ENCODE data around the gene C6orf15. TPM values are rescaled to one million over a fixed set of nuclear protein-coding genes. Genes with fewer than 3 reads are reported as not detected.
"Not testable (repeated sequence)": the region's sequence is repeated elsewhere in the genome, so short reads cannot be mapped to it uniquely, and the experiment has no call there.

C6orf15 gene
- total and polyA plus RNA-seq, 2 of the 8 experiments (the other 6 are each of a cell fraction or from before 2014, with no cell fraction given): not detected

DNA sequence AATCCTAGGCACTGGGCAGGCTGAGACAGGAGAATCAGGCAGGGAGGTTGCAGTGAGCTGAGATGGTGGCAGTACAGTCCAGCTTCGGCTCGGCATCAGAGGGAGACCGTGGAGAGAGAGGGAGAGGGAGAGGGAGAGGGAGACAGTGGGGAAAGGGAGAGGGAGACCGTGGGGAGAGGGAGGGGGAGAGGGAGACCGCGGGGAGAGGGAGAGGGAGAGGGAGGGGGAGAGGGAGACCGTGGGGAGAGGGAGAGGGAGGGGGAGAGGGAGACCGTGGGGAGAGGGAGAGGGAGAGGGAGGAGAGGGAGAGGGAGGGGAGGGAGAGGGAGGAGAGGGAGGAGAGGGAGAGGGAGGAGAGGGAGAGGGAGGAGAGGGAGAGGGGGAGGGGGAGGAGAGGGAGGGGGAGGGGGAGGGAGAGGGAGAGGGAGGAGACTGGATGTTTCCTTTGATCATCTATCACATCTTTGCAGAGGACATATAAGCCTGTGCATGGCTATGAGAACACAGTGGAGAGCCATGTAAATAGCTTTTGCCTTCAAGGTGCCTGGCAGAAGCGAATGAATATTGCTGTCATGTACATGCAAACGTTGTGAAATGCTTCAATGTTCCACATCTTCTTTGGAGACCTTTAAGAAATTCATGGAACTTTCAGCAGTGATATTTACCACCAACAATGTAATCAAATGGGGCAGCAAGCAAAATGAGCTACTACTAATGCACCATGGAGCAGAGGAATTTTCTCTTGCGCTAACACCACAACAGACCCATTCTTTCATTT, 44.3 kb downstream of the C6orf15 start:
- H2BK120ac ChIP-seq (replicated peaks; ENCODE audit: low read depth, low read length); H3K18ac ChIP-seq (ENCODE audit: extremely low read depth, low read length); H4K20me1 ChIP-seq (replicated peaks in 1 of 2; ENCODE audit: control insufficient read depth in 1 of 2, insufficient read depth in 2 of 2, low read length in 2 of 2); H3K4ac ChIP-seq (replicated peaks; ENCODE audit: insufficient read length, low read depth, low read length); DNase-seq (ENCODE audit: low read depth in 1 of 2, low spot score in 2 of 2); H2AK5ac ChIP-seq (ENCODE audit: low read depth, low read length); H3K56ac ChIP-seq (replicated peaks; ENCODE audit: insufficient read length, low read depth, low read length); H3K27ac ChIP-seq (ENCODE audit: low read depth, low read length); FAIRE-seq; H3K79me1 ChIP-seq (ENCODE audit: low read depth, low read length); H4K8ac ChIP-seq (ENCODE audit: extremely low read depth, insufficient read depth, low read length); H3K27me3 ChIP-seq (replicated peaks in 1 of 4; ENCODE audit: control insufficient read depth in 3 of 4, extremely low read depth in 1 of 4, insufficient read depth in 3 of 4, low read length in 3 of 4); H3K14ac ChIP-seq (ENCODE audit: insufficient read length); H2BK5ac ChIP-seq (ENCODE audit: low read depth, low read length); H2BK12ac ChIP-seq (ENCODE audit: low read depth, low read length); H3K4me3 ChIP-seq (ENCODE audit: extremely low read depth in 1 of 4, insufficient read depth in 2 of 4, low read depth in 3 of 4, low read length in 4 of 4); H3K23ac ChIP-seq (ENCODE audit: insufficient read length); H4K5ac ChIP-seq (ENCODE audit: insufficient read length, low read depth, low read length); H3K9ac ChIP-seq (replicated peaks in 1 of 4; ENCODE audit: extremely low read depth in 1 of 4, low read depth in 3 of 4, low read length in 3 of 4); H4K91ac ChIP-seq (replicated peaks; ENCODE audit: insufficient read length, low read length); H2BK15ac ChIP-seq (ENCODE audit: low read length); H2AFZ ChIP-seq (ENCODE audit: low read length); H3K23me2 ChIP-seq (ENCODE audit: low read depth, low read length); H3K79me2 ChIP-seq (ENCODE audit: control insufficient read depth in 1 of 2, insufficient read depth in 2 of 2, low read length in 2 of 2); H3K9me3 ChIP-seq (ENCODE audit: insufficient read depth in 2 of 2, low read depth in 1 of 2, low read length in 1 of 2); H3K36me3 ChIP-seq (ENCODE audit: control insufficient read depth in 2 of 4, insufficient read depth in 4 of 4, low read length in 3 of 4); H2BK20ac ChIP-seq (ENCODE audit: low read length); H3K4me2 ChIP-seq (ENCODE audit: insufficient read depth in 1 of 2, low read depth in 2 of 2, low read length in 2 of 2): not testable (repeated sequence)
- CTCF ChIA-PET (ENCODE audit: partially characterized antibody): interaction anchor here (0.6 to 4.4 kb wide), 27 partner anchors 8 to 969 kb away, joined by 3 to 143 read pairs (median 5); partner anchors contain the start of genes CDSN, DDR1, MUCL3 and VARS2
- POLR2A ChIA-PET (ENCODE audit: partially characterized antibody): interaction anchor here (0.6 to 3.2 kb wide), 5 partner anchors 8 to 250 kb away, joined by 3 to 17 read pairs (median 3); partner anchors contain the start of gene VARS2
- 59% methylated on average over 11 of the region's 11 CpGs; no CpG with 5 or more reads in 1 of the 2 experiments for WGBS, 2 experiments (ENCODE audit: extremely low coverage in 1 of 2, insufficient coverage in 1 of 2, insufficient read length in 1 of 2, insufficient replicate concordance in 2 of 2, low coverage in 1 of 2, low lambda C conversion rate in 2 of 2, missing lambda C conversion rate in 1 of 2)
- H3K4me1 ChIP-seq (replicated peaks in 1 of 4; ENCODE audit: control insufficient read depth in 3 of 4, insufficient read depth in 4 of 4, low read length in 3 of 4): peaks cover 3 to 15% (median 7%) of the 10 kb centered on the region in 4 experiments; a peak in 6 of 7 replicates

Data from H1 (cell line).